H1 (cell line): ENCODE data around the gene STXBP5. TPM values are rescaled to one million over a fixed set of nuclear protein-coding genes. Genes with fewer than 3 reads are reported as not detected.

Experiments used
- POU5F1 ChIP-seq: IDR thresholded peaks from 2 replicates; pipeline ENCODE4 v1.6.1; 2011; ENCODE audit warnings: low read depth, mild to moderate bottlenecking, low read length, moderate library complexity
- polyA plus RNA-seq, 7 experiments: library from polyadenylated mRNA; depleted of rRNA in 3 of 7; stranded (reverse) in 5 of 7; unstranded in 2 of 7; fragments of >200 nt in 5 of 7; fragments of 200-250 nt in 2 of 7; gene quantifications; 1 replicate in 5 of 7; 2 replicates in 1 of 7; 4 replicates in 1 of 7; pipeline versions ENCODE4 v1.2.1 to v1.2.3, GENCODE V29; 2011 to 2013; ENCODE audit warnings: missing spikeins in 2 of 7, mixed read lengths in 2 of 7
- total RNA-seq: library from RNA; stranded (reverse); fragmentation: NEBNext Ultra II Directional; extraction: Animal tissue kit (Norgen Biotek cat#: 25700); gene quantifications from 2 replicates; pipeline ENCODE4 v1.2.1, GENCODE V29; 2021

Gene STXBP5
- total and polyA plus RNA-seq, 2 of the 8 experiments (the other 6 are each of a cell fraction or from before 2014, with no cell fraction given) = 2.7 to 10.8 TPM

DNA sequence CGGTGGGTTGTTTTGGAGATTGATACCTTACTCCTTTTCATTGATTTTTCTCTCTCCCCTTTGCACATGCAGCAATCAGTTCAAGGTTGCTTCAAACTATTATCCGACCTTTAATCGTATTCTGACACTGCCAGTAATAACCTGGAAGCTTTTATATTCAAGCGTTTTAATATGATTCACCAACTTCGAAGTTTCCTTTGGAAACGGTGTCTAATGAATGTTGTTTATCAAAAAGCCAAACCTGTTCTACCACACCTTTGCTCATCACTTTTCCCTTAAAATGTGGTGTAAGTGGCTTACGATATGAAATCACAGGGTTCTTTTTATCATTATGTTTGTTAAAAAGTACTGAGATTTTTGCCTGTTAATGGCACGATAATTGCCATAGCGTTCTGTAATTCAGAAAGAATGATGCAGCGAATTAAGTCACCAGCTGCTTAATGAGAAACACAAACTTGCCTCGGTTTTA is 660 bp downstream of the STXBP5 start (continued):
- no peak for TF ChIP-seq POU5F1
